Stomach (tissue), 9 donors: ENCODE data around the gene PITRM1. TPM values are rescaled to one million over a fixed set of nuclear protein-coding genes. Genes with fewer than 3 reads are reported as not detected.

ENCODE experiments used
- DNase-seq, 2 donors: peaks; one replicate each; pipeline versions ENCODE4 v3.0.0 to v3.0.0-alpha.2; 2013 to 2019
- H3K27ac ChIP-seq, 5 donors: fragments of 200-600 bp in 4 of 5; sonication (generic) in 4 of 5; one replicate each; pipeline ENCODE4 v1.5.1; 2013 to 2019; ENCODE audit warnings: mild to moderate bottlenecking in 1 of 5, moderate library complexity in 1 of 5
- H3K27me3 ChIP-seq, 3 donors: fragments of 200-600 bp; sonication (generic); one replicate each; pipeline ENCODE4 v1.5.1; 2017 to 2019; ENCODE audit warnings: mixed run types in 1 of 3
- H3K36me3 ChIP-seq, 4 donors: fragments of 200-600 bp; sonication (generic); 1 replicate in 3 of 4; 2 replicates in 1 of 4; pipeline ENCODE4 v1.5.1; 2016 to 2019
- H3K4me1 ChIP-seq, 4 donors: fragments of 200-600 bp; sonication (generic); one replicate each; pipeline ENCODE4 v1.5.1; 2016 to 2019
- H3K4me3 ChIP-seq, 4 donors: fragments of 200-600 bp; sonication (generic) in 3 of 4; one replicate each; pipeline ENCODE4 v1.5.1; 2016 to 2019; ENCODE audit warnings: mild to moderate bottlenecking in 1 of 4
- H3K9me3 ChIP-seq, 4 donors: fragments of 200-600 bp; sonication (generic); one replicate each; pipeline ENCODE4 v1.5.1; 2016 to 2019
- EP300 ChIP-seq: sonication (generic); formaldehyde crosslinking; IDR thresholded peaks from one replicate; pipeline ENCODE4 v1.6.1; 2017; ENCODE audit warnings: antibody characterized with exemption
- POLR2A ChIP-seq, 4 donors: fragments of 450-650 bp; IDR thresholded peaks; one replicate each; pipeline ENCODE4 v1.6.1; 2016; ENCODE audit warnings: antibody characterized with exemption in 4 of 4, control low read depth in 2 of 4, mild to moderate bottlenecking in 1 of 4, moderate library complexity in 1 of 4
- POLR2AphosphoS5 ChIP-seq, 3 donors: sonication (generic); formaldehyde crosslinking; IDR thresholded peaks; one replicate each; pipeline ENCODE4 v1.6.1; 2016; ENCODE audit warnings: antibody characterized with exemption in 3 of 3
- WGBS, 5 donors: extraction: QIAGEN DNeasy Blood & Tissue Kit in 3 of 5; methylation state at CpG; one replicate each; pipeline versions ENCODE4 v1.1.5 to v1.1.7; 2013 to 2018; 5-methylcytosine and 5-hydroxymethylcytosine counted together
- intact Hi-C: fragments of 100-400 bp; cut with DNase I; formaldehyde crosslinking; loops from one replicate; pipeline ENCODE4 v1.15.1; 2023; ENCODE audit warnings: low total_unique reads
- polyA plus RNA-seq, 3 donors: library from polyadenylated mRNA; stranded (reverse); fragments of 200-250 nt; gene quantifications; one replicate each; pipeline ENCODE4 v1.2.3, GENCODE V29; 2013
- total RNA-seq, 5 donors: library from RNA; depleted of rRNA; stranded (reverse); fragments of >200 nt; gene quantifications; one replicate each; pipeline versions ENCODE4 v1.1.0 to v1.2.3, GENCODE V29; 2014 to 2016
- TF ChIP-seq, protein P1 (sequence below), 7 experiments: fragments of 450-650 bp in 4 of 7; fragments of 200-600 bp in 3 of 7; sonication (generic) in 3 of 7; IDR thresholded peaks; one replicate each; pipeline ENCODE4 v1.5.1; 2016 to 2019; ENCODE audit warnings: antibody characterized with exemption in 7 of 7, control low read depth in 2 of 7, mild to moderate bottlenecking in 1 of 7
- donor health status: healthy with polysubstance abuse.
- donor health status: Bipolar disorder and iron deficiency.
- donor health status: healthy.

PITRM1 gene
- total and polyA plus RNA-seq, 8 donors, result 32.3 to 95.1 (median 57.1) TPM

- Histone ChIP-seq H3K27me3 (peaks cover 0 to 21% (median 0%) of the 10 kb centered on the region in 3 donors), H3K4me3 (peak overlapping the region in 3 of 4 donors; percentile 2 to 35 (median 9)), H3K4me1 (peaks cover 4 to 25% (median 20%) of the 10 kb centered on the region in 4 donors), H3K27ac (peak overlapping the region in 2 of 5 donors; percentile 16 to 40), H3K36me3 (no peaks in the 10 kb centered on the region), H3K9me3 (no peaks in the 10 kb centered on the region)
- WGBS, 5 donors, result 55 to 62% (median 58%) methylated on average over 7 to 12 of the region's 12 CpGs
- intact Hi-C loops, result no loop called here
- TF ChIP-seq, protein P1, sequence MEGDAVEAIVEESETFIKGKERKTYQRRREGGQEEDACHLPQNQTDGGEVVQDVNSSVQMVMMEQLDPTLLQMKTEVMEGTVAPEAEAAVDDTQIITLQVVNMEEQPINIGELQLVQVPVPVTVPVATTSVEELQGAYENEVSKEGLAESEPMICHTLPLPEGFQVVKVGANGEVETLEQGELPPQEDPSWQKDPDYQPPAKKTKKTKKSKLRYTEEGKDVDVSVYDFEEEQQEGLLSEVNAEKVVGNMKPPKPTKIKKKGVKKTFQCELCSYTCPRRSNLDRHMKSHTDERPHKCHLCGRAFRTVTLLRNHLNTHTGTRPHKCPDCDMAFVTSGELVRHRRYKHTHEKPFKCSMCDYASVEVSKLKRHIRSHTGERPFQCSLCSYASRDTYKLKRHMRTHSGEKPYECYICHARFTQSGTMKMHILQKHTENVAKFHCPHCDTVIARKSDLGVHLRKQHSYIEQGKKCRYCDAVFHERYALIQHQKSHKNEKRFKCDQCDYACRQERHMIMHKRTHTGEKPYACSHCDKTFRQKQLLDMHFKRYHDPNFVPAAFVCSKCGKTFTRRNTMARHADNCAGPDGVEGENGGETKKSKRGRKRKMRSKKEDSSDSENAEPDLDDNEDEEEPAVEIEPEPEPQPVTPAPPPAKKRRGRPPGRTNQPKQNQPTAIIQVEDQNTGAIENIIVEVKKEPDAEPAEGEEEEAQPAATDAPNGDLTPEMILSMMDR (IDR thresholded peaks at IDR 0.05), result no peak
- peak in 1 of 2 donors; percentile 31 for DNase-seq
Observed at GRCh38 chr10:3196958-3197347, 24.4 kb upstream of the PITRM1 start.

- Histone ChIP-seq H3K9me3 (no peaks in the 10 kb centered on the region), H3K4me3 (no peak overlapping the region), H3K36me3 (no peaks in the 10 kb centered on the region), H3K27me3 (peaks cover 0 to 21% (median 0%) of the 10 kb centered on the region in 3 donors), H3K4me1 (peaks cover 4 to 25% (median 20%) of the 10 kb centered on the region in 4 donors), H3K27ac (peak overlapping the region in 1 of 5 donors; percentile 40)
- 89 to 91% (median 90%) methylated on average over 10 of the region's 10 CpGs for WGBS, 5 donors
- DNase-seq, result no peak
- TF ChIP-seq POLR2A (IDR thresholded peaks at IDR 0.05) (no peak), POLR2AphosphoS5 (IDR thresholded peaks at IDR 0.05) (no peak), EP300 (no peak)
- TF ChIP-seq, protein P1 (IDR thresholded peaks at IDR 0.05), result no peak
- intact Hi-C loops, result no loop called here
Observed at GRCh38 chr10:3196482-3196881, 23.9 kb upstream of the PITRM1 start.

- intact Hi-C loops, result no loop called here
- H3K4me3 ChIP-seq, result no peak overlapping the region
- H3K27ac ChIP-seq, result no peak overlapping the region
- DNase-seq, result no peak
- 82 to 93% (median 85%) methylated on average over 9 of the region's 9 CpGs for WGBS, 5 donors
- peaks cover 4 to 25% (median 20%) of the 10 kb centered on the region in 4 donors for H3K4me1 ChIP-seq
- TF ChIP-seq POLR2AphosphoS5 (IDR thresholded peaks at IDR 0.05) (no peak), POLR2A (IDR thresholded peaks at IDR 0.05) (no peak), EP300 (no peak)
- TF ChIP-seq, protein P1 (IDR thresholded peaks at IDR 0.05), result no peak
- peaks cover 0 to 21% (median 0%) of the 10 kb centered on the region in 3 donors for H3K27me3 ChIP-seq
- no peaks in the 10 kb centered on the region for H3K36me3 ChIP-seq
- no peaks in the 10 kb centered on the region for H3K9me3 ChIP-seq
Observed at GRCh38 chr10:3195726-3196125, 23.1 kb upstream of the PITRM1 start.

DNA sequence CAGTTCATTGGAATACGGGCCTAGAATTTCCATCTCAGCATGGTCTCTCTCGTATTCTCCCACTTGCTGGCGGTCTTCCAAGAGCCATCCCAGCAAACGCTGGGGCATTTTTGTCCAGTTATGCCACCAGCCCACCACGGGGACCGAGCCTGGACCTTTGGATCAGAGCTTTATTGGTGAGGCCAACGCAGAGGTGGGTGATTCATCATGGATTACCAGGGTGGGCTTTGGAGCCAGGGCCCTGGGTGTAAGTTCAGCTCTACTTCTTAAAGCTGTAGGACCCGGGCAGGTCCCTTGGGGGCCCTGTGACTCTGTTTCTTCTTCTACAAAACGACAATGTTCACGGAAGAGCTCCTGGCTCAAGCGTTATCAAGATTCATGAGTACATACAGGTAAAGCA lies 22.7 kb upstream of the PITRM1 start:
- intact Hi-C loops, result no loop called here

More for the DNA sequence above, 22.7 kb upstream of the PITRM1 start:
- H3K36me3 ChIP-seq, result no peaks in the 10 kb centered on the region
- peaks cover 4 to 25% (median 20%) of the 10 kb centered on the region in 4 donors for H3K4me1 ChIP-seq
- TF ChIP-seq EP300, result no peak
- TF ChIP-seq, protein P1 (IDR thresholded peaks at IDR 0.05), result no peak
- no peak for TF ChIP-seq POLR2AphosphoS5 (IDR thresholded peaks at IDR 0.05)
- TF ChIP-seq POLR2A (IDR thresholded peaks at IDR 0.05), result no peak
- H3K4me3 ChIP-seq, result no peak overlapping the region
- H3K27ac ChIP-seq, result no peak overlapping the region
- H3K9me3 ChIP-seq, result no peaks in the 10 kb centered on the region
- no peak for DNase-seq
- peaks cover 0 to 21% (median 0%) of the 10 kb centered on the region in 3 donors for H3K27me3 ChIP-seq
- WGBS, 5 donors, result 78 to 88% (median 83%) methylated on average over 11 of the region's 11 CpGs
